ENCODE measurements around the gene TAF12. TPM values are rescaled to one million over a fixed set of nuclear protein-coding genes. Genes with fewer than 3 reads are reported as not detected.
A peak's percentile ranks its signal among the peaks of the same experiment; 100 is the strongest.

Gene TAF12
- total RNA-seq, 1 experiment from 2014 or later = 18.6 TPM

DNA sequence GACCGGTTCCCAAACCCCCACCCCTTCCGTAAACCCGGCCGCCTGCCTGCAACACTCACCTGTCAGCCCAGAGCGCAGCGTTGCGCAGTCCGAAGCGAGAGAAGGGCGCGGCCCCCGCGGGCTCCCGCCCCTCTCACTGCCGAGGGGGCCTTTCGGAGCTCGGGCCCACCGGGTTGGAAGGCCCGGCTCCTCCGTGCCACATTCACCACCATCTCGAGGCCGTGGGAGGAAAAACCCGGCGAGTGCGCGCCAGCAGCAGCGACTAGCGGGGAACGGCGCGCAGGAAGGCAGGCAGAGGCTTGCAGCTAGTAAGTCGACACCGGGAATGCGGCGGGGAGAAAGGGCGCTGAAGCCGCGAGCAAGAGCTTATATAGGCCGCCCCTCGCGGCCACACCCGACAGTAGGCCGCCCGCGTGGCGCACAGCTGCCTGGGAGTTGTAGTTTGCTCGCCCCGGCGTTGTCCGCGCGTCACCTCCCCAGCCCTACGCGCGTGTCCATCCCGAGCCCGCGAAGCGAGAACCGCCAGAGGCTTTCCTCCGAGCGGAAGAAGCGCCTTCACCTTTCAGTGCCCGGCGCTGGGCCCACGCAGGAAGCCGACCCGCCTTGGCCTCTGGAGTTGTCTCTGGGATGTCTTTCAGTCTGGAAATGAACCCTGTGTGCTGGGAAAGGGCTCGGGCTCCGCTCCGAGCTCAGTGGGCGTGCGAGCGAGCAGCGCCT lies 61.2 kb downstream of the TAF12 start (continued):
- TF ChIP-seq, protein P1, sequence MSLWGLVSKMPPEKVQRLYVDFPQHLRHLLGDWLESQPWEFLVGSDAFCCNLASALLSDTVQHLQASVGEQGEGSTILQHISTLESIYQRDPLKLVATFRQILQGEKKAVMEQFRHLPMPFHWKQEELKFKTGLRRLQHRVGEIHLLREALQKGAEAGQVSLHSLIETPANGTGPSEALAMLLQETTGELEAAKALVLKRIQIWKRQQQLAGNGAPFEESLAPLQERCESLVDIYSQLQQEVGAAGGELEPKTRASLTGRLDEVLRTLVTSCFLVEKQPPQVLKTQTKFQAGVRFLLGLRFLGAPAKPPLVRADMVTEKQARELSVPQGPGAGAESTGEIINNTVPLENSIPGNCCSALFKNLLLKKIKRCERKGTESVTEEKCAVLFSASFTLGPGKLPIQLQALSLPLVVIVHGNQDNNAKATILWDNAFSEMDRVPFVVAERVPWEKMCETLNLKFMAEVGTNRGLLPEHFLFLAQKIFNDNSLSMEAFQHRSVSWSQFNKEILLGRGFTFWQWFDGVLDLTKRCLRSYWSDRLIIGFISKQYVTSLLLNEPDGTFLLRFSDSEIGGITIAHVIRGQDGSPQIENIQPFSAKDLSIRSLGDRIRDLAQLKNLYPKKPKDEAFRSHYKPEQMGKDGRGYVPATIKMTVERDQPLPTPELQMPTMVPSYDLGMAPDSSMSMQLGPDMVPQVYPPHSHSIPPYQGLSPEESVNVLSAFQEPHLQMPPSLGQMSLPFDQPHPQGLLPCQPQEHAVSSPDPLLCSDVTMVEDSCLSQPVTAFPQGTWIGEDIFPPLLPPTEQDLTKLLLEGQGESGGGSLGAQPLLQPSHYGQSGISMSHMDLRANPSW (CRISPR knock-in tag; conservative IDR thresholded peaks at IDR 0.05; ENCODE audit: low read depth) = no peak
- TF ChIP-seq KAT7 (CRISPR knock-in tag; IDR thresholded peaks at IDR 0.05; ENCODE audit: borderline replicate concordance) (peak; percentile 97), MYBL2 (CRISPR knock-in tag; IDR thresholded peaks at IDR 0.05) (peak; percentile 73; the same call in 1 of the 2 replicates), NR2C2 (CRISPR knock-in tag; IDR thresholded peaks at IDR 0.05) (no peak), JAZF1 (CRISPR knock-in tag; IDR thresholded peaks at IDR 0.05) (no peak), MXD4 (CRISPR knock-in tag; IDR thresholded peaks at IDR 0.05; ENCODE audit: borderline replicate concordance) (no peak), TCF7 (CRISPR knock-in tag; IDR thresholded peaks at IDR 0.05; ENCODE audit: low read depth) (0 out of 2 replicates have a peak, but pooled peaks have one; percentile 56), PRRX2 (CRISPR knock-in tag; IDR thresholded peaks at IDR 0.05) (no peak)
- TF ChIP-seq, protein P2, sequence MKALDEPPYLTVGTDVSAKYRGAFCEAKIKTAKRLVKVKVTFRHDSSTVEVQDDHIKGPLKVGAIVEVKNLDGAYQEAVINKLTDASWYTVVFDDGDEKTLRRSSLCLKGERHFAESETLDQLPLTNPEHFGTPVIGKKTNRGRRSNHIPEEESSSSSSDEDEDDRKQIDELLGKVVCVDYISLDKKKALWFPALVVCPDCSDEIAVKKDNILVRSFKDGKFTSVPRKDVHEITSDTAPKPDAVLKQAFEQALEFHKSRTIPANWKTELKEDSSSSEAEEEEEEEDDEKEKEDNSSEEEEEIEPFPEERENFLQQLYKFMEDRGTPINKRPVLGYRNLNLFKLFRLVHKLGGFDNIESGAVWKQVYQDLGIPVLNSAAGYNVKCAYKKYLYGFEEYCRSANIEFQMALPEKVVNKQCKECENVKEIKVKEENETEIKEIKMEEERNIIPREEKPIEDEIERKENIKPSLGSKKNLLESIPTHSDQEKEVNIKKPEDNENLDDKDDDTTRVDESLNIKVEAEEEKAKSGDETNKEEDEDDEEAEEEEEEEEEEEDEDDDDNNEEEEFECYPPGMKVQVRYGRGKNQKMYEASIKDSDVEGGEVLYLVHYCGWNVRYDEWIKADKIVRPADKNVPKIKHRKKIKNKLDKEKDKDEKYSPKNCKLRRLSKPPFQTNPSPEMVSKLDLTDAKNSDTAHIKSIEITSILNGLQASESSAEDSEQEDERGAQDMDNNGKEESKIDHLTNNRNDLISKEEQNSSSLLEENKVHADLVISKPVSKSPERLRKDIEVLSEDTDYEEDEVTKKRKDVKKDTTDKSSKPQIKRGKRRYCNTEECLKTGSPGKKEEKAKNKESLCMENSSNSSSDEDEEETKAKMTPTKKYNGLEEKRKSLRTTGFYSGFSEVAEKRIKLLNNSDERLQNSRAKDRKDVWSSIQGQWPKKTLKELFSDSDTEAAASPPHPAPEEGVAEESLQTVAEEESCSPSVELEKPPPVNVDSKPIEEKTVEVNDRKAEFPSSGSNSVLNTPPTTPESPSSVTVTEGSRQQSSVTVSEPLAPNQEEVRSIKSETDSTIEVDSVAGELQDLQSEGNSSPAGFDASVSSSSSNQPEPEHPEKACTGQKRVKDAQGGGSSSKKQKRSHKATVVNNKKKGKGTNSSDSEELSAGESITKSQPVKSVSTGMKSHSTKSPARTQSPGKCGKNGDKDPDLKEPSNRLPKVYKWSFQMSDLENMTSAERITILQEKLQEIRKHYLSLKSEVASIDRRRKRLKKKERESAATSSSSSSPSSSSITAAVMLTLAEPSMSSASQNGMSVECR (CRISPR knock-in tag; IDR thresholded peaks at IDR 0.05; ENCODE audit: borderline replicate concordance) = peak; percentile 96
- TF ChIP-seq, protein P3, sequence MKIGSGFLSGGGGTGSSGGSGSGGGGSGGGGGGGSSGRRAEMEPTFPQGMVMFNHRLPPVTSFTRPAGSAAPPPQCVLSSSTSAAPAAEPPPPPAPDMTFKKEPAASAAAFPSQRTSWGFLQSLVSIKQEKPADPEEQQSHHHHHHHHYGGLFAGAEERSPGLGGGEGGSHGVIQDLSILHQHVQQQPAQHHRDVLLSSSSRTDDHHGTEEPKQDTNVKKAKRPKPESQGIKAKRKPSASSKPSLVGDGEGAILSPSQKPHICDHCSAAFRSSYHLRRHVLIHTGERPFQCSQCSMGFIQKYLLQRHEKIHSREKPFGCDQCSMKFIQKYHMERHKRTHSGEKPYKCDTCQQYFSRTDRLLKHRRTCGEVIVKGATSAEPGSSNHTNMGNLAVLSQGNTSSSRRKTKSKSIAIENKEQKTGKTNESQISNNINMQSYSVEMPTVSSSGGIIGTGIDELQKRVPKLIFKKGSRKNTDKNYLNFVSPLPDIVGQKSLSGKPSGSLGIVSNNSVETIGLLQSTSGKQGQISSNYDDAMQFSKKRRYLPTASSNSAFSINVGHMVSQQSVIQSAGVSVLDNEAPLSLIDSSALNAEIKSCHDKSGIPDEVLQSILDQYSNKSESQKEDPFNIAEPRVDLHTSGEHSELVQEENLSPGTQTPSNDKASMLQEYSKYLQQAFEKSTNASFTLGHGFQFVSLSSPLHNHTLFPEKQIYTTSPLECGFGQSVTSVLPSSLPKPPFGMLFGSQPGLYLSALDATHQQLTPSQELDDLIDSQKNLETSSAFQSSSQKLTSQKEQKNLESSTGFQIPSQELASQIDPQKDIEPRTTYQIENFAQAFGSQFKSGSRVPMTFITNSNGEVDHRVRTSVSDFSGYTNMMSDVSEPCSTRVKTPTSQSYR (CRISPR knock-in tag; IDR thresholded peaks at IDR 0.05) = no peak

DNA sequence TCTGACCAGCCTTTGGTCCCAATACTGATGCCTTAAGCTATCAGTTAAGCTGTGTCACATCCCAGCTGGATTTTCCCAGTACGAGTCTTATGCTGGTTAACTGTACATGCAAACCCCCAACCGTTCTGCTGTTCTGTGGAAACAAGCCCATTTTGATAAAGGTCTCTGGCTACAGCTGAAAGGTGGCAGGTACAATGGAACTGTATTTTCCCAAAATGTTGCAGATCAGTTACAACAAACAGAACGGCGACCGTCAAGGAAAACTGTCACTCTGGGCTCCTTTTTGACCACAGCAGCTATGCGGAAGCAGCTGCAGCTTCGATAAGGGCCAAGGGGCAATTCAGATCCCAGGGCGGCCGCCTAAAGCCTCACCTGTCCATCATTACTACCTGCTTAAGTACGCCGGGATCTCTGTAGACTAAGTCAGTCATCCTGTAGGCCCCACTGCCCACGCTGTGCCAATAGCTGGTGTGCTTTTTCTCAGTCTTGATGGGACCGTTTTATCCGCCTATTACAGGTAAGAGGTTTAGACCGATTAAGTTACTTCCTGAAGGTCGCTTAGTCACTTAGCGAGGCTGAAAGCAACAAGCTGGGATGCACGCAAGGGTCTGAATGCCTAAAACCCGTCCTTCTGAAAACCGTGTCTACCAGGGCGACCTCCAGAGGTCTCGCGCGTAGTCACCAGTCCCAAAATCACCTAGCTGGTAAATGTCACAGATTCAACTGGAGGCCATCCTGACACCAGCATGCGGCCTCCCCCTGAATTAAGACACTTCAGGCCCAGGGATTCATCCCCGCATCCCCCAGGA lies 61.9 kb downstream of the TAF12 start:
- Mint-ChIP-seq H3K36me3 (peaks cover 40% of the 10 kb centered on the region), H3K4me1 (peaks cover 20% of the 10 kb centered on the region), H3K4me3 (peak overlapping the region; percentile 92), H3K27me3 (ENCODE audit: low read depth) (no peaks in the 10 kb centered on the region), H3K9me3 (no peaks in the 10 kb centered on the region), H3K27ac (peak overlapping the region; percentile 83)
- DNase-seq (ENCODE audit: low spot score) = peak; percentile 37
- POLR2A ChIA-PET = interaction anchor here (0.6 to 2.6 kb wide), 30 partner anchors 9 to 601 kb away, joined by 3 to 22 read pairs (median 4); partner anchors contain the start of genes ATP5IF1, MED18, OPRD1 and PHACTR4
- CTCF ChIA-PET = interaction anchor here (0.7 to 2.4 kb wide), 8 partner anchors 22 to 333 kb away, joined by 3 to 19 read pairs (median 4); partner anchors contain the start of genes TRNAU1AP and YTHDF2
- no peak for ATAC-seq
- TF ChIP-seq NR1H2 (CRISPR knock-in tag; IDR thresholded peaks at IDR 0.05) = no peak
- no peak for TF ChIP-seq ZNF232 (CRISPR knock-in tag; IDR thresholded peaks at IDR 0.05)
- TF ChIP-seq, protein P4, sequence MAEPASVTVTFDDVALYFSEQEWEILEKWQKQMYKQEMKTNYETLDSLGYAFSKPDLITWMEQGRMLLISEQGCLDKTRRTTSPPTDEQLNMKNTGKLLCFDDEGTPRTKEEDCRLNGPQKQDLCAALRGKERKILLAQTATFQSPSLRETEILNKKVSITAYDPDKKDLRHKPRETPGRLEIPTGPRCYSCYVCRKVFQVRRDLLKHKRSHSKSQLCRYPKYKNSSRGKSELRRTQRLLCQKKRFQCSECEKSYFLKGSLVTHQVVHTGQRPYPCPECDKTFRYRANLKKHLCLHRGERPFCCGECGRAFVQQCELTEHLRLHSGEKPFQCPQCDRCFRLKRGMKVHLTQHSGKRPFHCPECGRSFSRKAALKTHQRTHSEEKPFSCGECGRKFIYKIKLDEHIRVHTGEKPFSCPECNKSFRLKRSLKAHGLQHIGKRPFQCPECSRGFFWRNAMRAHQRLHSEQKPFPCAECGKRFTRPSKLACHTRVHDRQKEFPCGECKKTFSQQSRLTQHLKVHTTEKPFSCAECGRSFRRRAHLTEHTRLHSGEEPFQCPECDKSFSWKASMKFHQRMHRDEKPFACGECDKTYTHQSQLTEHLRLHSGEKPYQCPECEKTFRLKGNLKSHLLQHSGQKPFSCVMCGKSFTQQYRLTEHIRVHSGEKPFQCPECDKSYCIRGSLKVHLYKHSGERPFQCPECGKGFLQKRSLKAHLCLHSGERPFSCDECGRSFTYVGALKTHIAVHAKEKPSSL (CRISPR knock-in tag; conservative IDR thresholded peaks at IDR 0.05) = no peak
- TF ChIP-seq, protein P5, sequence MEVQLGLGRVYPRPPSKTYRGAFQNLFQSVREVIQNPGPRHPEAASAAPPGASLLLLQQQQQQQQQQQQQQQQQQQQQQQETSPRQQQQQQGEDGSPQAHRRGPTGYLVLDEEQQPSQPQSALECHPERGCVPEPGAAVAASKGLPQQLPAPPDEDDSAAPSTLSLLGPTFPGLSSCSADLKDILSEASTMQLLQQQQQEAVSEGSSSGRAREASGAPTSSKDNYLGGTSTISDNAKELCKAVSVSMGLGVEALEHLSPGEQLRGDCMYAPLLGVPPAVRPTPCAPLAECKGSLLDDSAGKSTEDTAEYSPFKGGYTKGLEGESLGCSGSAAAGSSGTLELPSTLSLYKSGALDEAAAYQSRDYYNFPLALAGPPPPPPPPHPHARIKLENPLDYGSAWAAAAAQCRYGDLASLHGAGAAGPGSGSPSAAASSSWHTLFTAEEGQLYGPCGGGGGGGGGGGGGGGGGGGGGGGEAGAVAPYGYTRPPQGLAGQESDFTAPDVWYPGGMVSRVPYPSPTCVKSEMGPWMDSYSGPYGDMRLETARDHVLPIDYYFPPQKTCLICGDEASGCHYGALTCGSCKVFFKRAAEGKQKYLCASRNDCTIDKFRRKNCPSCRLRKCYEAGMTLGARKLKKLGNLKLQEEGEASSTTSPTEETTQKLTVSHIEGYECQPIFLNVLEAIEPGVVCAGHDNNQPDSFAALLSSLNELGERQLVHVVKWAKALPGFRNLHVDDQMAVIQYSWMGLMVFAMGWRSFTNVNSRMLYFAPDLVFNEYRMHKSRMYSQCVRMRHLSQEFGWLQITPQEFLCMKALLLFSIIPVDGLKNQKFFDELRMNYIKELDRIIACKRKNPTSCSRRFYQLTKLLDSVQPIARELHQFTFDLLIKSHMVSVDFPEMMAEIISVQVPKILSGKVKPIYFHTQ (CRISPR knock-in tag; IDR thresholded peaks at IDR 0.05) = no peak
